GM13976 (cell line): ENCODE results near the gene NBEAL1.

Experiments
- DNase-seq: peaks from one replicate; pipeline ENCODE4 v3.0.0; 2012; ENCODE audit warnings: low spot score
- CTCF ChIP-seq: IDR thresholded peaks from 2 replicates; pipeline ENCODE4 v1.5.1; 2012; ENCODE audit warnings: borderline replicate concordance, mild to moderate bottlenecking; ENCODE audit not compliant: insufficient read depth; ENCODE audit errors: extremely low read depth, missing control alignments, control extremely low read depth
- in situ Hi-C: fragments of 300-500 bp; cut with MboI; formaldehyde crosslinking; loops from one replicate; pipeline ENCODE4 v1.12.0; 2022; ENCODE audit warnings: low sequenced_read_pairs, mixed read lengths, inconsistent platforms; ENCODE audit not compliant: unreplicated experiment

Gene NBEAL1

GRCh38 chr2:203261326-203262159 lies 246.9 kb downstream of the NBEAL1 start:
- no peak for TF ChIP-seq CTCF
- in situ Hi-C loops, result no loop called here
- DNase-seq, result no peak
